ENCODE measurements around the gene C22orf31. TPM values are rescaled to one million over a fixed set of nuclear protein-coding genes. Genes with fewer than 3 reads are reported as not detected.

The C22orf31 gene
- polyA plus RNA-seq, 2 of the 4 experiments (the other 2 are of a cell fraction): not detected

GRCh38 chr22:29073618-29074275 is 12.1 kb upstream of the C22orf31 start:
- ChIA-PET POLR2A (no interaction called here), CTCF (interaction anchor here (1.3 kb wide), 1 partner anchor 18 kb away, joined by 3 read pairs; no protein-coding TSS in a partner anchor)
- ATAC-seq (no peak), DNase-seq (ENCODE audit: low read depth in 1 of 2, low spot score in 1 of 2) (no peak), FAIRE-seq (no peak)
- no peak for TF ChIP-seq BCL3 (IDR thresholded peaks at IDR 0.05)
- TF ChIP-seq ZSCAN20 (CRISPR knock-in tag; IDR thresholded peaks at IDR 0.05): no peak
- no peak for TF ChIP-seq ESRRA (IDR thresholded peaks at IDR 0.05; ENCODE audit: borderline replicate concordance, low read length)
- TF ChIP-seq RAD21 (conservative IDR thresholded peaks at IDR 0.05 in 1 of 2, IDR thresholded peaks at IDR 0.05 in 1 of 2): no peak
- no peak for TF ChIP-seq HOXB5 (CRISPR knock-in tag; IDR thresholded peaks at IDR 0.05)
- no peak for TF ChIP-seq KDM5A (IDR thresholded peaks at IDR 0.05)
- TF ChIP-seq, protein P1, sequence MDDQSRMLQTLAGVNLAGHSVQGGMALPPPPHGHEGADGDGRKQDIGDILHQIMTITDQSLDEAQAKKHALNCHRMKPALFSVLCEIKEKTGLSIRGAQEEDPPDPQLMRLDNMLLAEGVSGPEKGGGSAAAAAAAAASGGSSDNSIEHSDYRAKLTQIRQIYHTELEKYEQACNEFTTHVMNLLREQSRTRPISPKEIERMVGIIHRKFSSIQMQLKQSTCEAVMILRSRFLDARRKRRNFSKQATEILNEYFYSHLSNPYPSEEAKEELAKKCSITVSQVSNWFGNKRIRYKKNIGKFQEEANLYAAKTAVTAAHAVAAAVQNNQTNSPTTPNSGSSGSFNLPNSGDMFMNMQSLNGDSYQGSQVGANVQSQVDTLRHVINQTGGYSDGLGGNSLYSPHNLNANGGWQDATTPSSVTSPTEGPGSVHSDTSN (IDR thresholded peaks at IDR 0.05): no peak
- no peak for TF ChIP-seq HMGXB4 (CRISPR knock-in tag; IDR thresholded peaks at IDR 0.05; ENCODE audit: borderline replicate concordance)
- TF ChIP-seq MAZ (IDR thresholded peaks at IDR 0.05; ENCODE audit: borderline replicate concordance, low read depth, low read length): no peak
- no peak for TF ChIP-seq JUNB (IDR thresholded peaks at IDR 0.05)
- Histone ChIP-seq H3K4me1 (peaks cover 9% of the 10 kb centered on the region; the same call in 2 of the 3 replicates), H3K4me3 (peak overlapping the region; percentile 85), H3K9me3 (no peaks in the 10 kb centered on the region), H3K4me2 (peak overlapping the region; percentile 97), H3K27ac (peak overlapping the region; percentile 82 to 99; a peak in 5 of 6 replicates)
- 93% methylated on average over 32 of the region's 53 CpGs for WGBS (ENCODE audit: missing lambda C conversion rate)

GRCh38 chr22:29072979-29073617 is 11.5 kb upstream of the C22orf31 start, which contains the start of gene KREMEN1:
KREMEN1 (plus strand) TSS chr22:29073035; CDS start chr22:29073131, 96 bp downstream.
- H3K4me1 ChIP-seq: peaks cover 9% of the 10 kb centered on the region; the same call in 2 of the 3 replicates
- peak within 1 kb of the TSS; percentile 85 for H3K4me3 ChIP-seq
- no peaks in the 10 kb centered on the region for H3K9me3 ChIP-seq
- FAIRE-seq: no peak
- peak within 1 kb of the TSS; percentile 97 for H3K4me2 ChIP-seq
- ATAC-seq: peak in 1 of 2 experiments; percentile 14; a peak in 1 of 6 replicates
- ChIA-PET CTCF (no interaction called here), POLR2A (interaction anchor here (0.6 kb wide), 1 partner anchor 15 kb away, joined by 3 read pairs; no protein-coding TSS in a partner anchor)
- TF ChIP-seq KDM1A (IDR thresholded peaks at IDR 0.05; ENCODE audit: low read depth) (no peak), KDM5A (IDR thresholded peaks at IDR 0.05) (no peak), BHLHE40 (IDR thresholded peaks at IDR 0.05; ENCODE audit: low read depth, low read length) (no peak), ZFP36 (IDR thresholded peaks at IDR 0.05; ENCODE audit: borderline replicate concordance, partially characterized antibody) (no peak), MYC (IDR thresholded peaks at IDR 0.05; ENCODE audit: borderline replicate concordance, low read length) (no peak)
- 0% methylated on average over 4 of the region's 76 CpGs for WGBS (ENCODE audit: missing lambda C conversion rate)
- peak within 1 kb of the TSS; percentile 82 to 99 for H3K27ac ChIP-seq
- no peak for DNase-seq (ENCODE audit: low read depth in 1 of 2, low spot score in 1 of 2)

GRCh38 chr22:29072193-29072978 is 10.8 kb upstream of the C22orf31 start:
- H3K27ac ChIP-seq: peak overlapping the region; percentile 27 to 99; a peak in 5 of 6 replicates
- no peak for FAIRE-seq
- CTCF ChIA-PET: no interaction called here

More at GRCh38 chr22:29072193-29072978, 10.8 kb upstream of the C22orf31 start:
- Histone ChIP-seq H3K4me2 (peak overlapping the region; percentile 97), H3K4me3 (peak overlapping the region; percentile 85), H3K9me3 (no peaks in the 10 kb centered on the region), H3K4me1 (peaks cover 9% of the 10 kb centered on the region; the same call in 2 of the 3 replicates)
- TF ChIP-seq, protein P1 (IDR thresholded peaks at IDR 0.05): peak; percentile 66; the same call in 1 of the 2 replicates
- TF ChIP-seq TFCP2L1 (CRISPR knock-in tag; IDR thresholded peaks at IDR 0.05): no peak
- no peak for TF ChIP-seq RCOR1 (IDR thresholded peaks at IDR 0.05; ENCODE audit: low read depth, low read length)
- TF ChIP-seq ZSCAN20 (CRISPR knock-in tag; IDR thresholded peaks at IDR 0.05): no peak
- TF ChIP-seq KDM5A (IDR thresholded peaks at IDR 0.05): no peak
- DNase-seq (ENCODE audit: low read depth in 1 of 2, low spot score in 1 of 2): peak; percentile 63 to 72
- ATAC-seq: peak; percentile 92 to 96
- 49% methylated on average over 20 of the region's 41 CpGs for WGBS (ENCODE audit: missing lambda C conversion rate)
- POLR2A ChIA-PET: interaction anchor here (0.6 kb wide), 1 partner anchor 16 kb away, joined by 3 read pairs; no protein-coding TSS in a partner anchor

Data from A549 (cell line).